HUES48 (cell line): Measurements from ENCODE around the gene HOXA6.

Source experiments
- H3K27ac ChIP-seq: one replicate; pipeline ENCODE4 v1.7.0; 2013; ENCODE audit warnings: low read depth, low read length, inconsistent platforms
- H3K27me3 ChIP-seq: 2 replicates; pipeline ENCODE4 v1.6.1; 2013; ENCODE audit warnings: mild to moderate bottlenecking, low read length; ENCODE audit not compliant: control insufficient read depth, insufficient read depth
- H3K36me3 ChIP-seq: 2 replicates; pipeline ENCODE4 v1.6.1; 2013; ENCODE audit warnings: low read length; ENCODE audit not compliant: control insufficient read depth, insufficient read depth
- H3K4me1 ChIP-seq: 2 replicates; pipeline ENCODE4 v1.6.1; 2013; ENCODE audit warnings: mild to moderate bottlenecking, low read length; ENCODE audit not compliant: control insufficient read depth, insufficient read depth
- H3K4me3 ChIP-seq: 2 replicates; pipeline ENCODE4 v1.5.1; 2013; ENCODE audit warnings: mild to moderate bottlenecking, low read depth, low read length
- H3K9ac ChIP-seq: 2 replicates; pipeline ENCODE4 v1.6.1; 2013; ENCODE audit warnings: mild to moderate bottlenecking, low read depth, low read length, moderate library complexity
- H3K9me3 ChIP-seq: 2 replicates; pipeline ENCODE4 v1.6.1; 2013; ENCODE audit warnings: low read length; ENCODE audit not compliant: control insufficient read depth, insufficient read depth

HOXA6 gene

GRCh38 chr7:27163288-27164044 lies 15.9 kb upstream of the HOXA6 start:
- H3K27me3 ChIP-seq: peaks cover 100% of the 10 kb centered on the region

GRCh38 chr7:27162561-27163287 lies 15.2 kb upstream of the HOXA6 start:
- Histone ChIP-seq H3K4me1 (no peaks in the 10 kb centered on the region), H3K36me3 (no peaks in the 10 kb centered on the region), H3K4me3 (no peak overlapping the region), H3K9me3 (no peaks in the 10 kb centered on the region), H3K27ac (no peak overlapping the region), H3K9ac (no peak overlapping the region), H3K27me3 (peaks cover 100% of the 10 kb centered on the region)

More at GRCh38 chr7:27163288-27164044, 15.9 kb upstream of the HOXA6 start:
- H3K27ac ChIP-seq: no peak overlapping the region
- H3K36me3 ChIP-seq: no peaks in the 10 kb centered on the region
- H3K9ac ChIP-seq: no peak overlapping the region
- H3K9me3 ChIP-seq: no peaks in the 10 kb centered on the region
- no peak overlapping the region for H3K4me3 ChIP-seq
- H3K4me1 ChIP-seq: no peaks in the 10 kb centered on the region

GRCh38 chr7:27161721-27162560 lies 14.4 kb upstream of the HOXA6 start:
- Histone ChIP-seq H3K4me3 (no peak overlapping the region), H3K27me3 (peaks cover 100% of the 10 kb centered on the region), H3K36me3 (no peaks in the 10 kb centered on the region), H3K9me3 (peaks cover 3% of the 10 kb centered on the region; the same call in 1 of the 2 replicates), H3K27ac (no peak overlapping the region), H3K4me1 (no peaks in the 10 kb centered on the region), H3K9ac (no peak overlapping the region)

GRCh38 chr7:27161214-27161720 lies 13.7 kb upstream of the HOXA6 start:
- no peak overlapping the region for H3K27ac ChIP-seq
- H3K36me3 ChIP-seq: no peaks in the 10 kb centered on the region
- no peak overlapping the region for H3K9ac ChIP-seq
- H3K9me3 ChIP-seq: peaks cover 4% of the 10 kb centered on the region; the same call in 1 of the 2 replicates
- no peak overlapping the region for H3K4me3 ChIP-seq
- H3K4me1 ChIP-seq: peaks cover 2% of the 10 kb centered on the region; the same call in 1 of the 2 replicates
- peaks cover 100% of the 10 kb centered on the region for H3K27me3 ChIP-seq

GRCh38 chr7:27160546-27161213 lies 13.1 kb upstream of the HOXA6 start:
- H3K9ac ChIP-seq: no peak overlapping the region
- H3K4me1 ChIP-seq: peaks cover 2% of the 10 kb centered on the region; the same call in 1 of the 2 replicates
- peaks cover 100% of the 10 kb centered on the region for H3K27me3 ChIP-seq
- H3K27ac ChIP-seq: no peak overlapping the region
- peak overlapping the region; percentile 49; the same call in 1 of the 2 replicates for H3K4me3 ChIP-seq
- peaks cover 4% of the 10 kb centered on the region; the same call in 1 of the 2 replicates for H3K9me3 ChIP-seq
- H3K36me3 ChIP-seq: no peaks in the 10 kb centered on the region

GRCh38 chr7:27160145-27160545 lies 12.6 kb upstream of the HOXA6 start:
- Histone ChIP-seq H3K27ac (no peak overlapping the region), H3K27me3 (peaks cover 100% of the 10 kb centered on the region), H3K9ac (no peak overlapping the region), H3K9me3 (peaks cover 4% of the 10 kb centered on the region; the same call in 1 of the 2 replicates), H3K4me3 (0 out of 2 replicates have a peak overlapping the region, but pooled peaks have one; percentile 49), H3K4me1 (peaks cover 2% of the 10 kb centered on the region; the same call in 1 of the 2 replicates), H3K36me3 (no peaks in the 10 kb centered on the region)

GRCh38 chr7:27159266-27160144 lies 11.9 kb upstream of the HOXA6 start:
- peaks cover 2% of the 10 kb centered on the region; the same call in 1 of the 2 replicates for H3K4me1 ChIP-seq
- H3K4me3 ChIP-seq: no peak overlapping the region
- no peaks in the 10 kb centered on the region for H3K36me3 ChIP-seq
- peaks cover 4% of the 10 kb centered on the region; the same call in 1 of the 2 replicates for H3K9me3 ChIP-seq
- H3K27ac ChIP-seq: no peak overlapping the region
- H3K9ac ChIP-seq: no peak overlapping the region
- H3K27me3 ChIP-seq: peaks cover 100% of the 10 kb centered on the region

GRCh38 chr7:27158436-27159265 lies 11.1 kb upstream of the HOXA6 start:
- peaks cover 100% of the 10 kb centered on the region for H3K27me3 ChIP-seq
- no peak overlapping the region for H3K9ac ChIP-seq
- H3K27ac ChIP-seq: no peak overlapping the region
- H3K4me1 ChIP-seq: peaks cover 2% of the 10 kb centered on the region; the same call in 1 of the 2 replicates
- H3K4me3 ChIP-seq: no peak overlapping the region
- peaks cover 4% of the 10 kb centered on the region; the same call in 1 of the 2 replicates for H3K9me3 ChIP-seq
- H3K36me3 ChIP-seq: no peaks in the 10 kb centered on the region
